NCI-H2107 treated with DMSO at 0.1 percent for 48 hours (cell line): ENCODE results near the gene ZYX.
"Not testable (repeated sequence)": the region's sequence is repeated elsewhere in the genome, so short reads cannot be mapped to it uniquely, and the experiment has no call there.

ENCODE experiments used
- DNase-seq: peaks from one replicate; lab custom pipeline; 2025; ENCODE audit not compliant: unreplicated experiment; lab: John Stamatoyannopoulos, UW

The ZYX gene

DNA sequence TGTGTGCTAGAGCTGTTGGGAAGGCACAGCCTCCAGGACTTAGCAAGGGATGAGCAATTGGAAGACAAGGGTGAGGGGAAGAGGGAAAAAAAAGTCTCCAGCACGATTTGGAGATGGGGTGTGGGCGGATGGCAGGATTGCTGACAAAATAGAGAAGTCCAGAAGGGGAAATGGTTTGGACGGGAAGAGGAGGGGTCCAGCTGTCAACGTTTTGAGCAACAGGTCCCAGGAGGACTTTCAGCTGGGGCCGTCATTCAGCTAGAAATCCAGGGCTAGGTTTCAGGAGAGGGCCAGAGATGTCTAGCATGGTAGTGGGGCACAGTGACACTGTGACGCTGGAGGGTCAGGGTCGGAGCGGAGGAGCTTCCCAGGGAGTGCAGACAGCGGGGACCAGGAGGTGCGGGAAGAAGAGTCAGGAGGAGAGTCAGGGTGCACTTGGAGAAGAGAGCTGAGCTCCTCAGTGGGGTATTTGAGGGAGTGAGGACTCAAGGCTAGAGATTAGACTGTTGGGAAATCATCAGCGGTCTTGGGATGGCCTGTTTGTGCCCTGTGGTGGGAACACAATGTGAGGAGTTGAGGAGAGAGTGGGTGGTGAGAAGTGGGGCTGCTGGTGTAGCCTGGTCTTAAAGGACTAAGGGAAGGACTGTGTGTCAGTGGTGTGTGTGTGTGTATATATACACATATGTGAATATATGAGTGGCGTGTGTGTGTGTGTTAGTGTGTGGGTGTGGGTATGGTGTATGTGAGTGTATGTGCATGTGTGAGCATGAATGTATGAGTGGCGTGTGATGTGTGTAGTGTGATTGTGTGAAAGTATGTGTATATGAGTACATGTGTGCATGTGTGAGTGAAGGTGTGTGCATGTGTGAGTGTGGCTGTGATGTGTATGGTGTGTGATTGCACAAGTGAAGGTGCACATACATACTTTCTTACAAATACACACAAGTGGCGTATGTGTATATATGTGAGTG is 3.8 kb downstream of the ZYX start:
- no peak for DNase-seq

DNA sequence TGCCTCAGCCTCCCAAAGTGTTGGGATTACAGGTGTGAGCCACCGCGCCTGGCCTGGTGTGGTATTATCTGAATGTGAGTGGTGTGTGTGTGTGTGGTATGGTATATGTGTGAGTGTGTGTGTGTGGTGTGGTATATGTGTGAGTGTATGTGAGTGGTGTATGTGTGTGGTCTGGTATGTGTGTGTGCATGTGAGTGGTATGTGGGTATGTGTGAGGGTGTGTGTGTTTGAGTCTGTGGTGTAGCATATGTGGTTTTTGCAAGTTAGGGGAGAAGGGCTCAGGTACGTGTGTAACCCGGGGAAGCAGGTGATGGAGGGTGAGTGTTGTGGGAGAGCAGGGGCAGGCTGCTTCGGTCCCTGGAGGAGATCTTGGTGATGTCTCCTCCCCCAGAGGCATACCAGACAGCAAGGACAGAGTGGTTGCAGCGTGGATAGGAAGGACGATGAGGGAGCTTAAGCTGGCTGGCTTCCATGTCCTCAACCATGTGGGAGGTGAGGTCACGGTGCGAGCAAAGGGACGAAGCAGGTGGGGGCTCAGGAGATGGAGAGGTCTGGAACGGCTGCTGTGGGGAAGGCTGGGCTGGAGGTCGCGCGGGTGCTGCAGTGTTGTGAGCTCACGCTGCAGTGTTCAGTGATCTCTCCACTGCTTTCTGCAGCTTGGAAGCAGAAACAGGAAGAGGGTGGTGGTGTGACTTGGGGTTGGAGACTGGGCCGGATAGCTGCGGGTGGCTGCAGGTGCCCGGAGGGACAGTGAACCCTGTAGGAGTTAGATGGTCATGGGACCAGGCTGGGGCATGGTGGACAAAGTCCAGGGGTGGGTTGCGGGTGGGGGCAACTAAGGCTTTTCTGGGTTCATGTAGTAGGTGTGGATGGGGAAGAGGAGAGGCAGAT is 5.0 kb downstream of the ZYX start:
- no peak for DNase-seq

DNA sequence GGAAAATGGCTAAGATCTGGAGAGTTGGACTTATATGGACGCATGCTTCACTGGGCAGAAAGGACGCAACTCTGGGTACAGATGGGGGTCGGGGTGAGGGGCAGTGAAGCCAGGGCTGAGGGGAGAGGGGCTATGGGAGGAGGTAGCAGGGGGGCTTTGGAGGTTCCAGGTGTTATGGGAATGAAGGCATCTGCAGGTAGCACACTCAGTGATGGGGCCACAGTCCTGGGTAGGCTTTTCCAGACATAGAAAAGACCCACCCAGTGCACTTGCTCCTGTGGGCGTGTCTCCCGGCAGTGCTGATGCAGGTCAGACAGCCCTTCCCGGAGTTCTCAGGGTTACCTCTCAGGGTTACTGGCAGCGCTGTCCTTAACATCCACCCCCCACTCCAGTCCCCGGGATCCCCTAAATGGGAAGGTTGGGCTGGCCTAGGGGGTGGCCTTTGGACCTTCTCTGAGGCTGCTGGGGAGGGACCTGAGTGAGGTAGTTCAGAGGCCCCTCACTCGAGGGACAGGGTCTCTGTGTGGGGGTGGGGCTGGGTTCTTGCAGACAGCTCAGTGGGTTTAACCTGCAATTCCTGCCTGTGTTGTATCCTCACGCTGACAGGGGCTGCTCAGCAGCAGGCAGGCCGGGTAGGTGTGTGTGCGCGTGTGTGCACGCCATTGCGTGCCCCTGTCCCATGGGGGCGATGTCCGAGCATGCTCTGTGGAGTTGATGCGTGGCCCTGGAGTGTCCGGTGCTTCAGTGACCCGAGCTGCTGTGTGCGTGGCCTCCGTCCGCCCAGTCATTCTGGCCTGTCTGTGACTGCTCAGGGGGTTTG is 6.2 kb downstream of the ZYX start:
- DNase-seq: no peak

DNA sequence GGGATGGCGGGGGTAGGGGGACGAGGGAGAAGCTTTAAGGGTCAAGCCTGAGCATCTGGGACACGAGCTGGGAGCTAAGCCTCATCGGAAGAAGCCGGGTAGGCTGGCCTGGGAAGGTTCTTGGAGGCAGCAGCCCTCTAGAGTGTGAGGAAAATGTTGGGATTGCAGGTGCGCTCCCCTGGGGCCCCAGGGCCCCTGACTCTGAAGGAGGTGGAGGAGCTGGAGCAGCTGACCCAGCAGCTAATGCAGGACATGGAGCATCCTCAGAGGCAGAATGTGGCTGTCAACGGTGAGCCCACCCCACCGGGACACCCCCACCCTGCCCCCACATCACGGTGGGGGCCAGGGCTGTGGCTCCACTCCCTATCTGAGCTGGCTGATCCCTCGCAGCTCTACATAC is 6.9 kb downstream of the ZYX start:
- DNase-seq: no peak

DNA sequence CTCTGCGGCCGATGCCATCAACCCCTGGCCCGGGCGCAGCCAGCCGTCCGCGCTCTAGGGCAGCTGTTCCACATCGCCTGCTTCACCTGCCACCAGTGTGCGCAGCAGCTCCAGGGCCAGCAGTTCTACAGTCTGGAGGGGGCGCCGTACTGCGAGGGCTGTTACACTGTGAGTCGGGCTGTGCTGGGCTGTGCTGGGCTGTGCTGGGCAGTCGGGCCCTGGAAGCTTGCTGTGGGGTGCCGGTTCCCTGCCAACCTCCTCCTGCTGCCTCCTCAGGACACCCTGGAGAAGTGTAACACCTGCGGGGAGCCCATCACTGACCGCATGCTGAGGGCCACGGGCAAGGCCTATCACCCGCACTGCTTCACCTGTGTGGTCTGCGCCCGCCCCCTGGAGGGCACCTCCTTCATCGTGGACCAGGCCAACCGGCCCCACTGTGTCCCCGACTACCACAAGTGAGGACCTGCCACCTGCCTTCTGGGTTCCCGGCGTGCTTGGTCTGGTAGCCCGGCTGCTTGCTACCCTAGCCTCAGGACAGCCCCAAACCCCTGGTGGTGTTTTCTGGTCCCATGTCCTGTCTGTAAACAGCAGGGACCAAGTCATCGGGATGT is 7.5 kb downstream of the ZYX start:
- no peak for DNase-seq

DNA sequence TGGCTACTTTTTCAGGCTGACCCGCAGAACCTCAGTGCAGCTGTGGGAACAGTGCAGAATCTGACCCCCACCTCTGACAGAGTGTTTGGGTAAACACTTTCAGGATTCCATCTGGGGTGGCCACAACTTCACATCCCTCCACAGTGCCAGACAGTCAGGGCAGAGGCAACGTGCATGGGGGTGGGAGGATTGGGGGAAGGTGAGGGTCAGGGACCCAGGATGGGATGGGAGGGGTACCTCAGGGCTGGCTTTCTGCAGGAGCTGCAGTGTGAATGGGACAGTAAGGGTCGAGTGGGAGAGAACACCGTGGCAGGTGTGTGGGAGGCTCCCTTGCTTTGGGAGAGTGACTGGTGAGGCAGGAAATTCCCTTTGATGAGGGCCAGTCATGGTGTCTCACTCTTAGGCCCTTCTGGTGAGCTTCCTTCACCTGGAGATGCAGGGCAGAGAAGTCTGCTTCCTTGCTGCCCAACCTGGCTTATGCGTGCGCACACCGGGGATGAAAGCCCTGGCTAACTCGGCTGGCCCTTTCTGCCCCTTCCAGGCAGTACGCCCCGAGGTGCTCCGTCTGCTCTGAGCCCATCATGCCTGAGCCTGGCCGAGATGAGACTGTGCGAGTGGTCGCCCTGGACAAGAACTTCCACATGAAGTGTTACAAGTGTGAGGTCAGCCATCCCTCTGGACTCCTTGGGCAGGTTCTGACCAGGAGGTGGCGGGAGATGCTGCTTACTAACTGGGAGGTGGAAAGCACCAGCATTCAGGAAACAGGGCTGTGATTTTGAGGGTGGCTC is 8.4 kb downstream of the ZYX start:
- DNase-seq: no peak

DNA sequence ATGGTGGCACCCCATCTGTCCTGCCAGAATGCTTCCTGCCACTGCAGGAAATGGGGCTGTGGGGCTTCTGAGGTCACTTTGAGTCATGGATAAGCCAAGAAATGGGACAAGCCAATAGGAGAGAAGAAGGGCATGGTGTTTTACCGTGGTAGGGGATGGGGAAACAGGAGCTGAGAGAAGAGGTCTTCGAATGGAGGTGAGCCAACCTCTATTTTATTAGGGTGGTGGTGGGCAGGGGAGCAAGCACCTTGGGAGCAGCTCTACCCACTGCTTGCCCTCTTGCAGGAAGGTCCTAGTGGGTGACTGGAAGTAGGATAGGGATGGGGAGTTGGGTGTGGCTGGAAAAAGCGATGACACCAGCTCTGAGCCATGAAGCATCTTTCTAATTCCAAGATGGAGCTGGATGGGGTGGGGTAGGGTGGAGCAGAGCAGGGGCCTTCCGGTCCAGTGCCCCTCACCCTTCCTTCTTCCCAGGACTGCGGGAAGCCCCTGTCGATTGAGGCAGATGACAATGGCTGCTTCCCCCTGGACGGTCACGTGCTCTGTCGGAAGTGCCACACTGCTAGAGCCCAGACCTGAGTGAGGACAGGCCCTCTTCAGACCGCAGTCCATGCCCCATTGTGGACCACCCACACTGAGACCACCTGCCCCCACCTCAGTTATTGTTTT is 9.1 kb downstream of the ZYX start:
- no peak for DNase-seq

DNA sequence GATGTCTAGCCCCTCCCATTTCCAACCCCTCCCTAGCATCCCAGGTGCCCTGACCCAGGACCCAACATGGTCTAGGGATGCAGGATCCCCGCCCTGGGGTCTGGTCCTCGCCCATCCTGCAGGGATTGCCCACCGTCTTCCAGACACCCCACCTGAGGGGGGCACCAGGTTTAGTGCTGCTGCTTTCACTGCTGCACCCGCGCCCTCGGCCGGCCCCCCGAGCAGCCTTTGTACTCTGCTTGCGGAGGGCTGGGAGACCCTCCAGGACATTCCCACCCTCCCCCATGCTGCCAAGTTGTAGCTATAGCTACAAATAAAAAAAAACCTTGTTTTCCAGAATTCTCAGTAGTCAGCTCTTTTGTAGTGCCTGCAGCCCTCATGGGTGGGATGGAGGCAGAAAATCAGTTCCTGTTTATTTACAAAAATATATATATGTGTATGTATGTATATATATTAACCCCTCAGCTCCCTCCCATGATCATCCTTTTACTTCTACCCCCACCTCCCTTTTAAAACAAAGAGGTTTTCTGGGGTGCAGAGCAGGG is 9.7 kb downstream of the ZYX start:
- DNase-seq: no peak

DNA sequence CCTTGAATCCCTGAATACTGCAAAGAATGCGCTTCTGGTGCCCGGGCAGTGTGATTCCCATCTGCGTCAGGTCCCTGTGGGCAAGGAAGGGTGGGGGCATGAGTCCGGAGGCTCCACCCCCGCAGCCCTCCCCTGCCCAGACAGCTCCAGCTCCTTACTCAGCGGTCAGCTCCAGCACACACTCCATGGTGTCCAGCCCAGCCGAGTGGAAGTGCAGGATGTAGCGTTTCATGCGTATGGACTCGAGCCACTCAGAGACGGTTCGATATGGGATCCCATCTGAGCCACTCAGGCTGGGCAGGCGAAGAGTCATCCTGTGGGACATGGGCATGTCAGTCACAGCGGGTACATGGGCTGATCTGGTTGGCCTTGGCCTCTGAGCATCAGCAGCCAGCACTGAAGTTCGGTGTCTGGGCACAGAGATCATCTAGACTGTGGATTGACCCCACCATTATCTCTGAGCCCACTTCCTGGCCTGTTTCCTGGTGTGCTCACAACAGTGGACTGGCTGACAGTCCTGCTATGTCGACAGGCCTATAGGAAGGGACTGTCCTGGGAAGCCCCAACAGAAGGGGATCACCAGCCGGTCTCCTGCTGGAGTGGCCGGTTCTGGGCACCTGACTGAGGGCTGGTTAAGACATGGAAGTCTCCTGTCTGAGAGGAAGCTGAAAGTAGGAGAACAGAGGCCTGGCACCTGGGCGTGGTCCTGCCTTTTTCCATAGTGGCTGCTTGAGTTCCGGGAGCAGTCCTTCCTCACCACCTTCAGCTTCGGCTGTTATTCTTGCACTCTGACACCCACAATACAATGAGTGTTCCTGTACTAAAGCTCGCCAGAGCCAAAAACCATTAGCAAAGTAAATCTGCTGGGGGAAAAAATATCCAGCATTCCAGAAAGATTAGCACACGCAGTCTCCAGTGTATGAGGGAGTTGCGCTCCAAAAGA is 10.6 kb downstream of the ZYX start:
- DNase-seq: no peak

DNA sequence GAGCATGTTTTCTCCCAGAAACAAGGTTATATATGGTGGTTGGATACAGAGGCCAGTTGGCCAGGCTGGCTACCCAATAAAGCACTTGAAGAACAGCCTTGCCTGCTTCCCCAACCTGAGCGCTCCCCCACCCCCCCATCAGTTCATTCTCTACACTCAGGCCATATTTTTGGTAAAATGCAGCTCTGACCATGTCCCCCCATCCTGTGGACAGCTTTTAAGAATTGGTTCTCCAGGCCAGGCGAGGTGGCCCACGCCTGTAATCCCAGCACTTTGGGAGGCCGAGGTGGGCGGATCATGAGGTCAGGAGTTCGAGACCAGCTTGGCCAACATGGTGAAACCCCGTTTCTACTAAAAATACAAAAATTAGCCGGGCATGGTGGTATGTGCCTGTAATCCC is 11.3 kb downstream of the ZYX start:
- not testable (repeated sequence) for DNase-seq

DNA sequence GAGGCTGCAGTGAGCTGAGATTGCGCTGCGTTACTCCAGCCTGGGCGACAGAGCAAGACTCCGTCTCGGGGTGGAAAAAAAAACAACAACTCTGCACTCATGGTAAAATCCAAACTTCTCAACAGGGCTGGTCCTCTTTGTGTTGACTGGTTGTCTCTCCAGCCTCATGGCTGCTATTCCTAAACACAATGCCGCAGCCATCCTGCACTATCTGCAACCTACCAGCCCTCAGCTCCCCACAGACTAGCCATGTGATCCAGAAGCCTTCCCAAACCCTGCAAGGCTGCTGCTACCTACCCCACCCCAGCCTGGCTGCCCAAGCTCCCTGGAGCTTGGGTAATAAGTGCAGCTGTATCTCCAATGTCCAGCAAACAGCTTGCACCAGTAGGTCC is 11.7 kb downstream of the ZYX start:
- DNase-seq: no peak

DNA sequence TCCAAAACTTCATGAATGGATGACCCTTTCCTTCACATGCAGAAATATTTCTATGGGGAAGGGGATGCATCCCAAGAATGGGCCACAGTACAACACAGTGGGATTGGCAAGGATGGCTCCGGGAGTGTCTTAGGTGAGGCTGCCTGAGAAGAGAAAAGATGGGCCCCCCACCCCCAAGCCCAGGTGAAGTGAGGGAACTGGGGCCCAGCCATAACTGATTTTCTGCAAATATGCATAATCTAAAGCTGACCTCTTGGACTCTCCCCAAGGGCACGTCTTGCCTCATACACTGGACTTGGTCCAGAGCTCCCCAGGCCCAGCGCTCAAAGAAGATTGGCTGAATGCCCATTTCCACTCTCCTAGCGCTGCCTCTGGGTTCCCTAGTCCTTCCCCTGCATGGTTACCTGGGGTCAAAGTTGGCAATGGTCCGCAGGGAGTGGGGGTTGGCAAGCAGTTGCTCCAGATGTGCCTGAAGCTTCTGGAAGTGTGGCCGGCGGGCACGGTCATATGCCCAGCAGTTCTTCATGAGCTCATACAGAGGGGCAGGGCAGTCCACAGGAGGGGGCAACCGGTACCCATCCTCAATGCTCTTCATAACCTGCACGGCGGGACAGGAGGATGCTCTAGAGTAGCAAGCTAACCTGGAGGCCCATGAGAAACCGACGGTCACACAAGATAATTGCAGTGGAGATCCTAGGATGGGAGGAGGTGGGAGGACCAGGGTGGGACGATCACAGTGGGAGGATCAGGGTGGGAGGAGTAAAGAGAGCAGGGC is 12.3 kb downstream of the ZYX start:
- DNase-seq: no peak

DNA sequence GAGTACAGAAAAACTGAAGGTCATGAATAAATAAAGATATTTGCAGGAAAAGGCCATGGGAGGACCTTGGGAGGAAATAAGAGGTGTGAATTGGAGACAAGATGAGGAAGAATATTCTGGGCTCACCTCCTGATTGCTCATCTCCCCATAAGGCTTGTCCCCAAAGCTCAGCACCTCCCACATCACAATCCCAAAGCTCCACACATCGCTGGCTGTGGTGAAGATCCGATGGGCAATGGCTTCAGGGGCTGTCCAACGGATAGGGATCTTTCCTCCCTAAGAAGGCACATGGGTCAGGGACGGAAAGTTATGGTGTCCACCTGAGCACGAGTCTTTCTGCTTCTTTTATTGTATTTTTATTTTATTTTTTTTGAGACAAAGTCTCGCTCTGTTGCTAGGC is 12.9 kb downstream of the ZYX start:
- no peak for DNase-seq

DNA sequence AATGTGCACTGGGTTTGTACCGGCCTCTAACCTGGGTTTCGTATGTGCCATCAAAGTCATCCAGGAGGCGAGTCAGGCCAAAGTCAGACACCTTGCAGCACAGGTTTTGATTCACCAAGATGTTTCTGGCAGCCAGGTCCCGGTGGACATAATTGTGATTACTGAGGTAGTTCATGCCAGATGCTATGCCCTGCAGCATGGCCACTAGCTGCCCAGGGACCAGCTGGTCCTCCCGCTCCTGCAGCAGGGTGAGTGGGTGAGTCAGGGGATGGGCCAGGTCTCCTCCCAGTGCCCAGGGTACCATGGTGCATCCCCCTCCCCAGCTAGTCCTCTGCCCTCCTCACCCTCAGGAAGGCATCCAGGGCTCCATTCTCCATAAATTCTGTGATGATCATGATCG is 13.6 kb downstream of the ZYX start:
- no peak for DNase-seq

DNA sequence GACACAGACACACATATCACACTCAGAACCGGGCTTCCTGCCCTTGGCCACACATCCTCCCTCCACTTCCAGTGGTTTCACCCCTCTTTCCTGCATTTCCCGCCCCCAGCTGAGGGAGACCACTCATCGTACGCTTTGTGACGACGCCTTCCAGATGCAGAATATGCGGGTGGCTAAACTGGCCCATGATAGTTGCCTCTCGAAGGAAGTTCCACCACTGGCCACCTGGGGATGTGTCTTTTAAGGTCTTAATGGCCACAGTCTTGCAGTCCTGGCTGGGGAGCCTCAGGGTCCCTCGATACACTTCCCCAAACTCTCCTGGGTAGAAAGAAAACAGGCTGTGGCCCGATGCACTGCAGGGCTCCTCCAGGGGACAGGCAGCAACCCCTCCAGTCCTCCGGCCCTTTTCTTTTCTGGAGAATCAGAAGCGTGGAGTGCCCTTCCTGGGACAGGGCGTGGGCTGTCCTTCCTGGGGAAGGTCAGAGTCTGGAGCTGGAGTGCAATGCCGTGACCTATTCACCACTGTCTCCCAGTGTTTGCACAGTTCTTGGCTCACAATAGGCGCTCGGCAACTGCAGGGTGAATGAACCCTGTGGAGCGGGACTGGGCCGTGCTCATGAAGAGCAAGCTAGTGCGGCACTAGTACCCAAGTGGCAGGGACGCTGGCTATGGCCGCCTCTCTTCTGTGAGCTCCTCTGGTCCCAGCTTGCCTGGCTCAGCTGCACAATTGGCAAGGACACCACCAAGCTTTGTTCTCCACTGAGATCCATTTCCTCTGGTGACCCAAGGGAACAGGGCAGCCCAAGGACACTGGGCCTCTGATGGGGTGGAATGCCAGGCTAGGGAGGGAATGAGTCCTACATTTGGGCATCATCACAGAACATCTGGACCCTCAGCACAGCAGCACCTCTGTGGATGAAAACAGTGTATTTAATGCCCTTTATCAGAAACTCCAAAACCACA is 14.3 kb downstream of the ZYX start:
- no peak for DNase-seq

DNA sequence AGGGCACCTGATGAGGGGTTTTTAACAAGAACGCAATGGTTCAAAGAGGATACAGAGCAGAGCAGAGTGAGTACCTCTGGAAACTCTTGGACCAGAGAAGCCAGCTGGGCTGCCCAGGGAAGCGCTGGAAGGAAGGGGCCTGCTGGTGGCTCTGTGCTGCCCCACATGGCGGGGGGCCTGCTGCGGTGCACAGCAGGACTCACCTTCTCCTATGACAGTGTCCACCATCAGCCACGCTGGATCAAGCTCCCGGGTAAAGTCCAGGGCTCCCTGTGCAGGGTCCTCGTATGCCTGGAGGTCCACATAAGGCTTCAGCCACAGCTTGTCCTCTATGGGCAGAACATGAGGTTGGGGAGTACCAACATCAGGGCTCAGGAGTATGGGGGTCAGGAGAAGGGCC is 15.0 kb downstream of the ZYX start:
- no peak for DNase-seq
